NCI-H345 treated with DMSO at 0.1 percent for 48 hours (cell line): Measurements from ENCODE around the gene RPL27.

ENCODE experiments used
- DNase-seq: peaks from one replicate; lab custom pipeline; 2025; ENCODE audit not compliant: unreplicated experiment; lab: John Stamatoyannopoulos, UW

The RPL27 gene

DNA sequence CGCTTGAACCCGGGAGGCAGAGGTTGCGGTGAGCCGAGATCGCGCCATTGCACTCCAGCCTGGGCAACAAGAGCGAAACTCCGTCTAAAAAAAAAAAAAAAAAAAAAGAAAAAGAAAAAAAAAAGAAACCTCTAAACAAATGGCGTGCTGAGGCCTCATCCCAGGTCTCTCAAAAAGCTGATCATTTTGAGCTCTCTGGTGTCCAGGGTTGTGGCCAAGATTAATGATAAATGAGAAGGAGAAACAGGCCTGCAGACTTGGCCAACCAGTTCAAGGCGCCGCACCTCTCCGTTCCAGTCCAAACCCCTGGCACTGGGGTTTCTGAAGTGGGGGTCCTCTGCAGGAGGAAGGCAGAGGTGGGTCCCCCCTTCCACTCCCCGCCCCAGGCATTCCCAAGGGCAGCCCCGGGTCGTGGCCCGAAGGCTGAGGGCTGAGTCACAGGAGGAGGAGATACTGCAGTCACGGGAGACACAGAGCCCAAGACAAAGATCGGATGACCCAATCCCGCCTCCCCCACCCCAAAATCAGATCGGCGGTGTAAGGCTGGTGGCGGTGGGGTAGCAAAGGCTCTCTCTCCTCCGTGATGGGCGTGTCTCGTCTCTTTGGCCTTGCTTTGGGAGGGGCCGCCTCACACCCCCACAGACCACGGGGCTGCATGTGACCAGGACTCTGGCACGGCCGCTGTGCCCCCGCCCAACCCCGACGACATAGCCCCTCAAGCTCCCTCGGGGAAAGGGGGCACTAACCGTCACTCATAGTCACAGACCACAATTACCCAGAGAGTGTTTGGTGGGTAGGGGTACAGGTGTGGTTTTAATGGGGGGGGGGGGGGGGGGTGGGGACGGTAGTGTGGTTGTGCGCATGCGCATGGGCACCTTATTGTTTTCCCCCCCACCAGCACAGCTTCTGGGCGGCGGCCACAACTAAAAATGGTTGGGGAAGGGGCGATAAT is 22.8 kb downstream of the RPL27 start:
- DNase-seq: peak; percentile 13

DNA sequence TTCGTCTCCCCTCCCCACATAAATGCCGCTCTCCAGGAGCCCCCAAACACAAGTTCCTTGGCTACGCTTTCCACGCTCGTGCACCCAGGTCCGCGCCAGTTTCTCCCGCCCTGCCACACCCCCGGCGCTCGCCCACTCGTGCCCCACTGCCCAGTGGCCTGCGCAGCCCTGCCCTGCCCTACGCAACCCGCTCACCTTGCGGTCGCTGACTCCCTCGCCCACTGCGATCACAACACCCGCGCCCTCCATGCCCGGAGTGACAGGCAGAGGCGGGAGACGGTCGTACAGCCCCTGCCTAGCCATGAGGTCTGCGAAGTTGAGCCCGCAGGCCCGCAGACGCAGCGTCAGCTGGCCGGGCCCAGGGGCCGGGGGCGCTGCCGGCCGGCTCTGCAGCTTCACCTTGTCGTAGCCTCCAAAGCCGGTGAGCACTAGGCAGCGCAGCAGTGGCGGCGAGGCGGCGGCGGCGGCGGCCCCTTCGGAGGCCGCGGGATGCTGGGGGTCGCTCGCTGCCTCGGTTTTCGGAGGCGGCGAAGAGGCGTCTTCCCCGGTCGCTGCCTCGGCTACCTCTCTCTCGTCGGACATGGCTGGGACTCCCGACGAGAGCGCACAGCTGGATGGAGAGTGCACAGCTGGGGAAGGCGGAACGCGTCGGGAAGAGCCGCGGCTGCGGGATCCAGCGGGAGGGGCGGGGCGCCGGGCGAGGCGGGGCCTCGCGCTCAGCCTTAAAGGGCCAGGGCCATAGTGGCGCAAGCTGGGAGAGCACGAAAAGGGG is 23.7 kb downstream of the RPL27 start, which contains the start of gene VAT1:
TSS of gene VAT1 (minus strand) at position 645 of the 772 bp plus-strand sequence. CDS start at position 582, 63 bp downstream.
- DNase-seq: peak; percentile 78

DNA sequence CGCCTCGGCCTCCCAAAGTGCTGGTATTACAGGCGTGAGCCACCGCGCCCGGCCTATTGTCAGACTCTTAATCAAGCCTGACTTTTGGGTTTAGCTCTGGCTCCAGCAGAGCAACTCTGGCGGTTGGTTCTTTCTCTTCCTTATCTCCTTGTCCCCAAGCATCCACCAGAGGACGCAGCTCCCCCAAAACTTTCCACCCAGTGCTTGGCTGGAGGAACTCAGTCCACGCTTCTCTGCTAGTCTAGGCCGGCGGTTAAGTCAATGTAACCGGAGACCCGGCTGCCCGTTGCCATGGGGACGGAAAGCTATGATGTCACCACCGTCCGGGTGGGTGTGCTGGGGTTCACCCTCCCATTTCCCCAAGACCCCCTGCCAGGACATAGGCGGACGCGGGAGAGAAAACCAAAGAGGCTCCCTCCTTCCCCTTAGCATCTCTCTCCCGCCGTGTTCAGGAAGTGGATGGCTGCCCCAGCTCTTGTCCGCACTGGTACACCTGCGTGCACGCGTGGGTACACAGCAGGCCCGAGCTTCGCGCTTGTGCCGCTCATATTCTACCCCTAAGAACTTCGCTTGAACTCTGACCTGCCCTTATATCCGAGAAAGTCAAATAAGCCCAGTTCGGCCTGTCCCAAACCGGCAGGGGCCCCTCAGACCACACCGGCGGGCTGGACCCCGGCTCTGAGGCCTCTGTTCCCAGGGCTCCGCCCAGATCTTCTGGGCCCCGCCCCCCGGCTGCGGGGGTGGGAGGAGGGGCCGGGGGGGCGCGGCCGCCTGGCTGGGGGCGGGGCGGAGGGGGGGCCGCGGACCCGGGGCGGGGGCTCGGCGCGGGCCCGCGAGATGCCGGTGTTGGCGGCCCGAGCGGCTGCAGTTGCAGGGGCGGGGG is 26.4 kb downstream of the RPL27 start, which contains the start of gene RND2:
TSS of gene RND2 (plus strand) at position 825 of the 883 bp plus-strand sequence. CDS start 117 bp downstream, outside the sequence.
- DNase-seq: peak; percentile 84

DNA sequence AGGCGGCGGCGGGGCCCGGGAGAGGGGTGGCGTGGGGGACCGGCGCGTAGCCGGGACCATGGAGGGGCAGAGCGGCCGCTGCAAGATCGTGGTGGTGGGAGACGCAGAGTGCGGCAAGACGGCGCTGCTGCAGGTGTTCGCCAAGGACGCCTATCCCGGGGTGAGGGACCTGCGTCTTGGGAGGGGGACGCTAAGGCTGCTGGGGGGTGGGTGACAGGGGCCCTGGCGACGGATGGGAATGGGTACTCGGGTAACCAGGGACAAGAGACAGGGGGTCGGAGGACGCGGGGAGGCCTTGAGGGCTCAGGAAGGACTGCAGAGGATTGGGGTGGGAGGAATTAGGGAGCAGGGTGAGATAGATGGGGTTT is 27.1 kb downstream of the RPL27 start:
- DNase-seq: no peak

DNA sequence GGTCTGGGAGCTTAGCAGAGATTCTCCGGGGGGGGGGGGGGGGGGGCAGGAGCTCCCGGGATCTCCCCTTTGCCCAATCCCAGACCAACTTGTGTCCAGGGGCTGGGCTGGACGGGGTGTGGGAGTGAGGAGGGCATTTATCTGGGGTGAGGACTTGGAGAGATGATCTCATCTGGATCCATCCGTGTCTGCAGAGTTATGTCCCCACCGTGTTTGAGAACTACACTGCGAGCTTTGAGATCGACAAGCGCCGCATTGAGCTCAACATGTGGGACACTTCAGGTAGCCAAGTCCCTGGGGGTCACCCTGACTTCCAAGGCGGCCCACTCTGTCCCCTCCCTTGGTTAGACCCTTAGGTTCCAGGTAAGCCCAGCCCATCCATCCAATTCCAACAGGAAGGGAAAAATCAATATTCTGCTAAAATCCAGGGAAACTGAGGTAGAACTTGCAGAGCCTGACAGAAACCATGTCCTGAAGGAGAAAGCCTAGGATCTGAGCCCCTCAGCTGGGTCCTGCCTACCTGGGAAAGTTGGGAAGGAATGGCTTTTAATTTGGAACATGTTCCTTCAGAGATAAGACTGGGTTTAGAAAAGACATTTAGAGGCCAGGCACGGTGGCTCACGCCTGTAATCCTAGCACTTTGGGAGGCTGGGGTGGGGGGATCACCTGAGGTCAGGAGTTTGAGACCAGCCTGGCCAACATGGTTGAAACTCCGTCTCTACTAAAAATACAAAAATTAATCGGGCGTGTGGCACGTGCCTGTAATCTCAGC is 27.7 kb downstream of the RPL27 start:
- no peak for DNase-seq

DNA sequence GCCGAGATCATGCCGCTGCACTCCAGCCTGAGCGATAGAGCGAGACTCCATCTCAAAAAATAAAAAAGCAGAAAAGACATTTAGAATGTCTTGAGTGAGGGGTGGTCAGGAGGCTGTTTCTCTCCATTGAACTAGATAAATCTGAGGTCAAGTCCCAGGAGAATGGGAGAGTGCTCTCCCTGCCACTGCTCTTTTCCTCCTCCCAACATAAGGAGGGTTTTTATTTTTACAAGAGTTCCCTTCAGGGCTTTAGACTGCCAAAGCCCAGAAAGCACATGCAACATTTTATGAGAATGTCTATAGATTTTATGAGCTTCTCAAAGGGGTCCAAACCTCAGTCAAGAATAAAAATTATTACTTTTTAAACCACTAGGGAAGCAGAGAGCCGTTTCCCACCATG is 28.4 kb downstream of the RPL27 start:
- DNase-seq: no peak

DNA sequence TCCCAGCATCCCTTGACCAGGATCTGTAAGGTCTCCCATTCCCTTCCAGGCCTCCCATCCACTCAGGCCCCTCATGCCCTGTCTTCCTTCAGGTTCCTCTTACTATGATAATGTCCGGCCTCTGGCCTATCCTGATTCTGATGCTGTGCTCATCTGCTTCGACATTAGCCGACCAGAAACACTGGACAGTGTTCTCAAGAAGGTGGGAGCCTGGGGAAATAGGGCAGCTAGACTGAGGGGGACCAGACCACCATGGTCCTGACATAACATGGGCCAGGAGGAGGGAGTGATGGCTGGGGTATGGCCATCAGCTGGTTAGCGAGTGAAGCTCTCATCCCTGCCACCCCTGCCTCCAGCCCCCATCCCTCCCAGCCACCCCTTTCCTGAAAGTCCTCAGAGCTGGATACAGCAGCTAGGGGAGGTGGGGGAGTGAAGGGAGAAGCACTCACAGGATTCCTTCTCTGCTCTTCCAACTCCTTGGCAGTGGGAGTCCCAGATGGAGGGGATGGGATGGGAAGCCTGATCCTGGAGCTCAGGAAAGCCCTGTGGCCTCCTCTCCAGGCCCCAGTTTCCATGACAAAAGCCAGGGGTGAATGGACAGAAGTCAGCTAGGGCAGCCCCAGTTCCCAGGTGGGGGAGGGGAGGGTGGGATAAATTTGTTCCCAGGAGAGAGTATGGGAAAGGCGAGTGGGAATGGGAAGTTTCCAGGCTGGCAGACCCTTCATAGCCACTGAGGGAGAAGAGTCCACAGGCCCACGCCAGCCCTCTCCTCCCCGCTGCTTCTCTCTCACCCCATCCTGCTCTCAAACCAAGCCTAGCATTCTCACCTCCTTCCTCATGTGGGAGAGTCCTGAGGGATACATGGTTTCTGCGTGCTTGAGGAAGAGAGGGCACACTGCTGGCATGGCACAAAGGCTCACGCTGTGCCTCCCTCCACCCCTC is 29.1 kb downstream of the RPL27 start:
- no peak for DNase-seq

DNA sequence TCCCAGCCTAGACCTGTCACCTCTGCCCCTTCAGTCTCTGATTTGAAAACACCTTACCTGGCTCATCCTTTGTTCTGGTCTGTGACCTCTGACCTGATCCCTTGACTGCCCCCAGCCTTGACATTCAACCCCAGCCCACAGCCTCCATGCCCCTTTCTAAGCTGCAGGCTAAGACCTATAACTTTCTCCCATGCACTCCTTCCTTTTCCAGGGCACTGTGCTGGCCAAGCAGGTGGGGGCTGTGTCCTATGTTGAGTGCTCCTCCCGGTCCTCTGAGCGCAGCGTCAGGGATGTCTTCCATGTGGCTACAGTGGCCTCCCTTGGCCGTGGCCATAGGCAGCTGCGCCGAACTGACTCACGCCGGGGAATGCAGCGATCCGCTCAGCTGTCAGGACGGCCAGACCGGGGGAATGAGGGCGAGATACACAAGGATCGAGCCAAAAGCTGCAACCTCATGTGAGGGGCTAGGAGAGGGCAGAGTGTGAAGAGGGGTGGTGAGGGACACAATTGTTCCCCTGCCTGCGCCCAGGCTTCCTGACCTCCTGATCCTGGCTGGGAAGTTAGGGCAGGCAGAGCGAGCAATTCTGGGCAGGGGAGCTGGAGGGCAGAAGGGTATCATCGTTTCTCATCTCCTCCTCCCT is 30.1 kb downstream of the RPL27 start:
- DNase-seq: no peak

DNA sequence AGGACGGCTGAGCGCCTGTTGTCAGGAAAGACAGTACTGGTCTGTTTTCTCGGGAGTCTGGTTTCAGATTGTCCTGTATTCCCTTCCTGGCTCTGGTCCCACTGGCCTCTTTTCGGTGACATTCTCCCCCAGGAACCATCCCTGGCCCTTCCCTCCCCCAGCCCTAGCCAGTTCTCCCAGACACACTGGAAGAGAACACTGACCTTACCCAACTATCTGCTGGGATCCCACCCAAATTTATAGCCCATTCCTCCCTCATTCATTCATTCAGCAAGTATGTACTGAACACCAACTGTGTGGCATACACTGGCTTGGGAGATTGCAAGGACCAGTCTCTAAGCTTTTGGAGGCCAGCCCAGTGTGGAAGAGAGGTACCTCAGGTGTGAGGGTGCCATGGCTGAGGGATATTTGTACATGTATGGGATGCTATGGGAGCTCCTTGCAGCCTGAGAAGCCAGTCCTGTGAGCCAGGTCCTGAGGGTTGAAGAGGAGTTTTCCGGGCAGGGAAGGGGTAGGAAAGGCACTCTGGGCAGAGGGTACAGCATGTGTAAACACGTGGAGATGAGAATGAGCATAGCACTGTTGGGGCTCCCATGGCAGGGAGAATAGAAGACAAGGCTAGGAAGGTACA is 32.0 kb downstream of the RPL27 start:
- DNase-seq: no peak

DNA sequence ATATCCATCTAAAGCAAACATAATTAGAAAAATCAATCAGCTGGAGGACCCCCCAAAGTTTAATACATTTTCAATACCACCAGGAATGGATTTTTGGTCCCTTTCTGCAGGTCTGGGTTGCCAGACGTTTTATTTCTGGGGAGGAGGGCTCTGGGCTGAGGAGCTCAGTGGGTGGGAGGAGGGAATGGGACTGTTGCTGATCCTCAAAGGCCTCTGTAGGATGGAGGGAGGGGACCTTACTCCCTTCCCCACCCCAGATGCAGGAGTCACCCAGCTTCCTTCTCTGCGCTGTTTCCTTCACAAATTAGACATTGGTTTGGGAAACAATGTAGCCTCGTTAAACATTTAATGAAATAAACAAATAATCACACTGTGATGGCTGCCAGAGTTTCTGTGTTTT is 33.4 kb downstream of the RPL27 start:
- DNase-seq: no peak

DNA sequence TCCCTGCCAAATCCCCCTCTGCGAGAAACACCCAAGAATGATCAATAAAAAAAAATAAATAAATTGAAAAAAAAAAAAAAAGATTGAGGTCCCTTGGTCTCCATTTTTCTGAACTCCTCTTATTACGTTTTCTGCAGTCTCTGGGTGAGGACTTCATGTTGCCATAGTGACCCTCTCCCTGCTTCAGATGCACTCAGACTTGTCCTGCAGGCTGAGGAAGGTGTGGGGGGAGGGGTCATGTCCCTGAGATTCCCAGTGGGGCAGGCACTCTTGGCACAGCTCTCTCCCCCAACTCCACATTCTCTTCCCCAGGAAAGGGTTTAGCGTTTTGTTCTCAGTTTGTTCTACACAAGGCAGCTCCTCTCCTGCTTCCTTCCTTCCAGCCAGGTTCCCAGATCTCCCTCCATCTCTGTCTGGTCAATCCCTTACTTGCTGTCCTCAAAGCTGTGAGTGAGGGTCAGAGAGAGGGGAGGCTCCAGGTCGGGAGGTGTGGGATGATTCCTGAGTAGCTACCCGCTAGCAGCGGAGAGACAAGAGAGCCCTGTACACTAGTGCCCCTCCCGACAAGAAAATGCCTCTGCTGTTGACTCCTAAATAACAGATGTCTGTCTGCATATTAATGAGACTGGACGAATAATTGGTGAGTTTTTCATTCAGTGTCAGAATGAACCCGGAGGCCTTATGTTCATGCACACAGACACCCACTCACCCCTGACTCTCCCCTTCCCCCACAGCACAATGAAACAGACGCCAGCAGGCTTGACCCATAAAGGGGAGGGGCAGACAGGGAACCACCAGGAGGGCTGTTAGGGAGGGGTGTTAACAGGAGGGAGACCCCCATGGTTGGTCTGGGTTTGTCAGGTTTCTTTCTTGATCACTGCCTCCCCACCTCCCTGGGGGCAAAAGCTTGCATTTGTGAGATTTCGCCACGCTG is 36.0 kb downstream of the RPL27 start:
- DNase-seq: no peak

DNA sequence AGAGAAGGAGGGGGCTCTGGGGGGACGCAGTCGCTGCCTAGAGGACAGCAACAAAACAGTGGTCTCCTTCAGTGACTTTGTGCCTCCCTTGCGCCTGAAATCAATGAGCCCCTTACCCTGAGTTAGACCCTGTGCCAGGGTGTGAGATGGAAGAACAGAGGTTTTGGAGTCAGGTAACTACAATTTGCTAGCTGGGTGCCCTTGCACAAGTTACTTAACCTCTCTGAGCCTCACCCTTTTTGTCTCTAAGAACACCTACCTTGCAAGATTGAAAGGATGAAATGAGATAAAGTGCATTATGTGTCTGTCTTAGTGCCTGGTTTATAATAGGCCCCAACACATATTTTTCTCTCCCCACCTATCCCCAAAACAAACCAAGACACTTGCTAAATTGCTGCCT is 36.7 kb downstream of the RPL27 start:
- DNase-seq: no peak

DNA sequence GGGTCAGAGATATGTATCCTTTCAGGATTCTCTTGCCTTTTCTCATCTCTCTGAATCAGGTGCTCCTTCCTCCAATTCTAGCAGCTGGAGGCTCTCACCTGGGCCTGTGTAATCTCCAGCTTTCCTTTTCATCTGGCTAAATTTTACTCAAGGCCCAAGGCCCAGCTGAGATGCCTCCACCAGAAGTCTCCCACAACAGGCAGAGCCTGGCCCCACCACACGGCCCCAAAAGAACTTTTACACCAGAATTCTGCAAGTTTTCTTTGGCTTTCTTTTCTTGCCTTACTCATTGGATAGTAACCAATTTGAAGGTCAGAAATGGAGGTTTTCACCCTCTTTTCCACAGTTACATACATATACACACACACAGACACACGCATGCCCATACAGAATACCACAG is 41.4 kb downstream of the RPL27 start:
- no peak for DNase-seq

DNA sequence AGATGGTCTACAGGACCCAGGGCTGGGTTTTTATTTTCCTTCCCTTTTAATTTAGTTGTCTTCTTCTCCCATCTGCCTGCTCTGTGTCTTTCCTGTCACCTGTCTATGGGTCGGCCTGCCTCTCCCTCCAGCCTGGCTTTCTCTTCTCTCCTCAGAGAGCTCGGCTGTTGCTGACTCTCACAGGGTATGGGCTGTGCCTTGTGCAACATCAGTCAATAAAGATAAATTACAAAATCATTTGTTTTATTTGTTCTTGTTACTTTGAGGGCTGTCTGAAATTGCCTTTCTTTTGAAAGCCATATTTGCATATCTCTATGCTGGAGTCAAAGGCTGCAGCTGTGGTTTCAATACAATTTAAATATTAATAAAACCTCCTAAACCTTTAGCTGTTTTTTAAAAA is 42.4 kb downstream of the RPL27 start:
- DNase-seq: no peak

DNA sequence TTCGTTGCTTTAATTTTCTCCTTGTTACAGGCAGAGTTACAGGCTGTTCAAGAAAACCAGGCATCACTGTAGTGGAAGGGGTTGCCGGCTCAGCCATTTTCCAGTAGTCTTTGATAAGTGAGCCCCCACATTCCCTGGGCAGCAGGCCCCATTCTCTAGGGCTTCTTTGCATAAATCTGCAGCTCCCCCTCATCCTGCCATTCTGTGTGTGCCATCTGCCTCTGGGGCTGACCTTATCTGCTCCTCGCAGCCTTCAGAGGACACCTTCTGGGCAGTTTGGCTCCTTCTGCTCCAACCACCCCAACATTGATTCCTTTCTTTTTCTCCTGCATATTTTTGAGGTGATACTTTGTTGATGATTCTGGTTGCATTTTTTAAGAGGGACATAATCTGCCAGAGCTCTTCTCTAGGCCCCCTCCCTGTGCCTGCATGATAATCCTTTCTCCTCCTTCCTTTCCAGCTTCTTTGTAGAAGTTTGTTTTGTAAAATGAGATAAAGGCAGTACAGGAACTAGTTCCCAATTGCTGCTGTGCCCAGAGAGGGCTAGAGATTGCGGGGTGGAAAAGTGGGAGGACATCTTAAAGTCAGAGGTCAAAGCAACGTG is 43.9 kb downstream of the RPL27 start:
- DNase-seq: no peak

DNA sequence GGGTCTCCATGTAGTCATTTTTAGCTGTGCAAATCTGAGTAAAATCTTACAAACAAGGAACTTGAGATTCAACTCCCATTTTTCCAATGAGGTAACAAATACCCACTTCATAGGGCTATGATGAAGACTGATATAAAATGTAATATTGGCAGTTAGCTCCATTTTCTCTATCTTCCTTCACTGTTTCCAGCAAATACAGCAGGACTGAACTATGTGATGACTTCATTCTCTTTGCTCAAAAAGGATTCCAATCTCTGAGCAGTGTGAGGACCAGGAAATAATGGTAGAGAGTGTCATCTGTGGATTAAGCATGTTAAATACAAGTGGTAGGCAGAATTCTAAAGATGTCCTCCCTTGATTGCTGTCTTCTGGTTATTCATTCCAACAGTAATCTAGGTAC is 45.1 kb downstream of the RPL27 start:
- no peak for DNase-seq

DNA sequence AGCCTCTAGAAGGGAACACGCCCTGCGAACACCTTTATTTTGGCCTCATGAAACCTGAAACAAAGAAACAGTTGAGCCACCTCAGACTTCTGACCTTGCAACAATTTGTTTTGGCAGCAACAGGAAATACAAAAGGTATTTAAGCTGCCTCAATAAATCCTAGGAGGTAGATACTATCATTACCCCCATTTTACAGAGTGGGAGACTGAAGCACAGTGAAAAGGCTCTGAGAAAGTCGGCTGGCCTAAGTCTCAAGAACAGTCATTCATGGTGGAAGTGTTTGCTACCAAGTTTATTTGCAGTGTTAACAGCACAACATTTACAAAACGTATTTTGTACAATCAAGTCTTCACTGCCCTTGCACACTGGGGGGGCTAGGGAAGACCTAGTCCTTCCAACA is 45.8 kb downstream of the RPL27 start:
- no peak for DNase-seq
